AG09319 (cell line): ENCODE results near the gene CCL17.
A peak's percentile ranks its signal among the peaks of the same experiment; 100 is the strongest.

Source experiments
- DNase-seq: peaks from one replicate; pipeline ENCODE4 v3.0.0-alpha.2; 2010; ENCODE audit warnings: low read depth; ENCODE audit errors: extremely low read depth
- TF ChIP-seq, protein P1 (sequence below): IDR thresholded peaks from 2 replicates; pipeline ENCODE4 v1.5.1; 2011; ENCODE audit warnings: low read depth, mild to moderate bottlenecking, inconsistent platforms, low read length, moderate library complexity

CCL17 gene

DNA sequence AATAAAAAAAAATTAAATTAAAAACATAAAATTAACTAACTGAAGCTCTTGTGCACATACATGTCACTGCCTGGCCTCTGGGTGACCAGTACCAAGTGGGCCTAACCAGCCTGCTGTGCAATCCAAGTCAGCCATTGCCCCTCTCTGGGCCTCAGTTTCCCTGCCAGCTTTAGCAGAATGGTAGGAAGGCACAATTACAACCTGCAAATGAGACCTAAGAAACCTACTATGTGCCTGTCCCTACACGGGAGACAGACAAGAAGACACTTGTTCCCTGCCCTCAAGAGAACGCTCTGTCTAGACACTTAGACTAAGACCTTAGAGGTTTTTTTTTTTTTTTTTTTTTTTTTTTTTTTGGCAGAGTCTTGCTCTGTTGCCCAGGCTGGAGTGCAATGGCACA, 40.9 kb downstream of the CCL17 start:
- DNase-seq, result no peak

DNA sequence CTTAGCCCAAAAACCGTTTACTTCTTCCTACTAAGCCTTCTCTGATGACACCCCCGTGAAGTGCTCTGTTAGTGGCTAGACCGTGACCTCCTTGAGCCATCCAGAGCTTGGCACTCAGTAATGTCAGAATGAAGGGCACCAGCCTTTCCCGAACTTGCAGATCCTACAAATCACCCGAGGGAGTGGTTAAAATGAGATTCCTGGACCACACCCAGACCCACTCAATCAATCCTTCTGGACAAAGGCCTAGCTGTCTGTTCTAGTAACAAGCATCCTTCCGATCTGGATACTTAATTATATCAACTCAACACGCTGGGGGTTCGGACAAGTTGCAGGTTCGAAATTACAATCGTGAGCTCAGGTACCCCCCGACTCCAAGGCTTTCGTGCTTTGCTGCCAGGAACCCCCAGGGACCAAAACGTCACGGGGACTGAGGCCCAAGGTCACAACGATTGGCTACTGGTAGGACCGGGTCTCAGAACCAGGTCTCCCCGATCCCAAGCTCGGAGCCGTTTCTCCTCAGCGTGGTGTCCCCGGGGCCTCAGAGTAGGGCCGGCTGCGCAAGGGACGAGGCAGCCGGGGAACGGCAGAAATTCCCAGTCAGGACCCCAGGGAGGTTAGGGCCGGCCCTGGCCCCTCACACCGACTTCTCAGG, 42.1 kb downstream of the CCL17 start:
- TF ChIP-seq, protein P1, sequence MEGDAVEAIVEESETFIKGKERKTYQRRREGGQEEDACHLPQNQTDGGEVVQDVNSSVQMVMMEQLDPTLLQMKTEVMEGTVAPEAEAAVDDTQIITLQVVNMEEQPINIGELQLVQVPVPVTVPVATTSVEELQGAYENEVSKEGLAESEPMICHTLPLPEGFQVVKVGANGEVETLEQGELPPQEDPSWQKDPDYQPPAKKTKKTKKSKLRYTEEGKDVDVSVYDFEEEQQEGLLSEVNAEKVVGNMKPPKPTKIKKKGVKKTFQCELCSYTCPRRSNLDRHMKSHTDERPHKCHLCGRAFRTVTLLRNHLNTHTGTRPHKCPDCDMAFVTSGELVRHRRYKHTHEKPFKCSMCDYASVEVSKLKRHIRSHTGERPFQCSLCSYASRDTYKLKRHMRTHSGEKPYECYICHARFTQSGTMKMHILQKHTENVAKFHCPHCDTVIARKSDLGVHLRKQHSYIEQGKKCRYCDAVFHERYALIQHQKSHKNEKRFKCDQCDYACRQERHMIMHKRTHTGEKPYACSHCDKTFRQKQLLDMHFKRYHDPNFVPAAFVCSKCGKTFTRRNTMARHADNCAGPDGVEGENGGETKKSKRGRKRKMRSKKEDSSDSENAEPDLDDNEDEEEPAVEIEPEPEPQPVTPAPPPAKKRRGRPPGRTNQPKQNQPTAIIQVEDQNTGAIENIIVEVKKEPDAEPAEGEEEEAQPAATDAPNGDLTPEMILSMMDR, result no peak
- DNase-seq, result no peak

More for the DNA sequence above, 40.9 kb downstream of the CCL17 start:
- TF ChIP-seq, protein P1, result no peak

DNA sequence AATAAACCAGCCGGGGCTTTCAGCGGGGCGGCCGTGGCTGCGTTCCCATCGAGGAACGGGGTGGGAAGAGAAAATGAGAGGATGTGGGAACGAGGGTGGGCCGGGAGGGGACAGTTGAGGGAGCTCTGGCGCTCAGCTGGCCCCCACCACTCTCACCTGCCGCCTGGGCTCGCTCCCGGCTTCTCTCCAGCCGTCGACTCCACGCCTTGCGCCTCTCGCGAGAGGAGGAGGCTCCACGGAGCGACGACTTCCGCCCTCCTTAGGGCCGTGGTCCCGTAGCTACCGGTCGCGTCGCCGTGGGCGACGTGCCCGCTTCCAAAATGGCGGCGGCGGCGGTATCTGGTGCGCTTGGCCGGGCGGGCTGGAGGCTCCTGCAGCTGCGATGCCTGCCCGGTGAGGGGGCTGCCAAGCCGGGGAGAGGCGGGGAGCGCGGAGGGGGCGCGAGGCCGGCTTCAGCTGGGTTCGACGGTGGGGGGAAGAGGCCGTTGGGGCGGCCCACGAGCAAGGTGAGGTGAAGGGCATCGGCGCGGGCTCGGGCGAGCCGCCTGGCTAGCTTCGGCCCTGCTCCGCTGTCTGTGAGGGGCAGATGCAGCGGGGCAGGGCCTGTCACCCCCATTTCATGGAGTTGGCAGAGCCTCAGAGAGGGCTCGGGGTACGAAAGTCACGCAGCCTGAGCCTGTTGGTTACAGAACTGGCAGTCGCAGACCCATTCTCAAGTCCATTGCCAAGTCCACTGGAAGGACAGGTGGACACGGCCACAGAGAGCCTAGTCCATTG, 42.8 kb downstream of the CCL17 start, which contains the start of the genes CIAPIN1 and COQ9:
CIAPIN1 (minus strand) TSS at position 200 of the 777 bp plus-strand sequence. CDS start 6,457 bp downstream, outside the sequence.
COQ9 (plus strand) TSS at position 294 of the 777 bp plus-strand sequence; CDS start at position 321, 27 bp downstream.
- TF ChIP-seq, protein P1, result no peak
- peak; percentile 81 for DNase-seq

DNA sequence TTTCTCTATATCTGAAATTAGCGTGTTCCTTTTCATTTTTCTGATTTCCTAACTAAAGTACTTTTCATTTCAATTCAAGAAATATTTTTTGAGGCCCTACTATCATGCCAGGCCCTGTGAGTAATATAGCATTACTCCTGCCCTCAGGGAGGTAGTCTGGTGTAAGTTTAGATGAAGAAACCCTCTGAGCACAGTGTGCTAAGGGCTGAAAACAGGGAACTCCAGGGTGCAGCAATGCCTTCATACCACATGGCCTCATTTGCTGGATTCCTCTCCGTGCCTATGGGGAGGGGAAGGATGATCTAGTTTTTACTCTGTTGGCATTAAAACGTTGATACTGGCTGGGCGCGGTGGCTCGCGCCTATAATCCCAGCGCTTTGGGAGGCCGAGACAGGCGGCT, 47.5 kb downstream of the CCL17 start:
- no peak for DNase-seq
- TF ChIP-seq, protein P1, result no peak

DNA sequence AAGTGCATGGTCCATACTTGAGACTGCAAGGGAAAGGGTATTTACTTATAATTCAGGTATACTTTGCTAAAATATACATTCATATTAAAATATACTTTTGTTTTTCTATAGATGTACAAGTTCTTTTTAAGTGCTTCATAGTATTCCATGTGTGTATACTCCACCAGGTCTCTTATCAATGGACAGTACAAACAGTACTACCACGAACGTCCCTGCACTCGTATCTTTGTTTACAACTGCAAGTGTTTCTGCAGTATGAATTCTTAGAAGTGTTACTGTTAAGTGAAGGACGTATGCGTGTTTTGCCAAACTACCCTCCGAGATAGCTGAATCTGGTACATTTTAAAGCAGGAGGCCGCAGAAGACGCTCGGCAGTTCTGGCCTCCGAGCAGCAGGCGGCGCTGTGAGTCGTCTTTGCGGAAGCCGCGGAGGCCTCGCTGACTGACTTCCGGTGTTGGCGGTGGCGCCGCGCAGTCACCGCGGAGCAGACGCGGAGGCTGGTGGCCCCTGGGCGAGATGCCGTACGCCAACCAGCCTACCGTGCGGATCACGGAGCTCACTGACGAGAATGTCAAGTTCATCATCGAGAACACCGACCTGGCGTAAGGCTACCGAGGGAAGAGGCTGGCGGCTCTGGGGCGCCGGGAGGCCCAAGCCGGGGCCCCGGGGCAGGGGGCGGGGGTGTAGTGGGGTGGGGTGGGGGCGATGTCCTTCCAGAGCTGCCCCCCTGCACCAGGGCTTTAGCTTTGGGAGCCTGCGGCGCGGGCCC, 57.8 kb downstream of the CCL17 start, which contains the start of gene POLR2C:
POLR2C (plus strand) TSS at position 471 of the 769 bp plus-strand sequence; CDS start at position 517, 46 bp downstream.
- peak; percentile 47 for DNase-seq

DNA sequence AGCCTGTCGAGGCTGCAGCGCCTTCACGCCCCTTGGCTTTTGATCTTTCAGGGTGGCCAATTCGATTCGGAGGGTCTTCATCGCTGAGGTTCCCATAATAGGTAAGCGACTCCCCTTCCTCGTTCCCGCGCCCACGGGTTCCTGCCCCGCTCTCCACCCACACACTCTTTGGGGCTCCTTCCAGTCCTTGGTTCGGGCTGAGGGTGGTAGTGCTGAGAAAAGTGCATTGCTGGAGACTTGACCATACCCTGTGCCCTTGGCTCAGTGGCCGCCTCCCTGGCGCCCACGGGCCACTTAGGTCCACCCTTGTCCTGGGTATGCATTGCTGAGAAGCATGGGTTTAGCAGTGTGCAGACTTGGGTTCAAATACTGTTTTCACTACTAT, 58.4 kb downstream of the CCL17 start:
- TF ChIP-seq, protein P1, result no peak
- DNase-seq, result no peak

More for the DNA sequence above, 57.8 kb downstream of the CCL17 start, which contains the start of gene POLR2C:
- TF ChIP-seq, protein P1, result peak; percentile 98
